GM21576 (cell line): Measurements from ENCODE around the gene CMTM4.
"Not testable (repeated sequence)": the region's sequence is repeated elsewhere in the genome, so short reads cannot be mapped to it uniquely, and the experiment has no call there.

Source experiments
- ATAC-seq: cut with Tn5 transposase; IDR thresholded peaks from one replicate; pipeline ENCODE4 v1.9.1; 2021; ENCODE audit warnings: mild to moderate bottlenecking, moderate library complexity; ENCODE audit not compliant: unreplicated experiment

The CMTM4 gene

DNA sequence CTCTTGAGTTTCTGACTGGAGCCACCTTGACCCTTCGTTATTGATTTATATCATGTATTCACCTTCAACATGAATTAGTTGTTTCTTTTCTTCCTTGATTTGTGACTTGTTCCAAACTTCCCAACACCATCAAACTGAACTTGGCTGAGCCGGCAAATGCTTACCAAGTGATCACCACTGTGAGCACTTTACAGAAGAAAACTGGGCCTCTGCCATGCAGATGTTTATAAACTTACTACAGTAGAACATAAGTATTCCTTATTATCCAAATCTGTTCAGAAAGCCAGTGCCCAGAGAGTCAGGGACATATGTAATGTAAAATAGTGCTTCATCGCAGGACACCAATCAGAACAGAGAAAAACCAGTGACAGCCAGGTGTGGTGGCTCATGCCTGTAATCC, 19.9 kb downstream of the CMTM4 start:
- no peak for ATAC-seq

DNA sequence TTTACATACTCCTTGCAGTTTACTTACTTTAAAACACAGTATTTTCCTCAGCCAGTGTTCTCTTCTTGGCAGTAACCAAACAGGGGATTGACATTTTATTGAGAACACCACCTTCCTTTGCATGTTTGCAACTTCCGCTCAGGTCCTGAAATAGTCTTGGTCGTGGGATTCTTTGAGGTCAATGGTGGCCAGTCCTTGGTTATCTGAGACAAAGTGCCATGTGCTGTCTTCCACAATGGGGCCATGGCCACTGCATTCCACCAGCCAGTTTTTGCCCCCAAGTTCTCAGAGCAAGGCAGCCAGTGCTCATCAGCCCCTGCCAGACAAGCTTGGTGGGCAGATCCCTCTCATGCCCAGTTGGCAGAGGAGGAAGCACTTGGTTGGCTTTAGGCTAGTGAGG, 22.9 kb downstream of the CMTM4 start:
- ATAC-seq: no peak

DNA sequence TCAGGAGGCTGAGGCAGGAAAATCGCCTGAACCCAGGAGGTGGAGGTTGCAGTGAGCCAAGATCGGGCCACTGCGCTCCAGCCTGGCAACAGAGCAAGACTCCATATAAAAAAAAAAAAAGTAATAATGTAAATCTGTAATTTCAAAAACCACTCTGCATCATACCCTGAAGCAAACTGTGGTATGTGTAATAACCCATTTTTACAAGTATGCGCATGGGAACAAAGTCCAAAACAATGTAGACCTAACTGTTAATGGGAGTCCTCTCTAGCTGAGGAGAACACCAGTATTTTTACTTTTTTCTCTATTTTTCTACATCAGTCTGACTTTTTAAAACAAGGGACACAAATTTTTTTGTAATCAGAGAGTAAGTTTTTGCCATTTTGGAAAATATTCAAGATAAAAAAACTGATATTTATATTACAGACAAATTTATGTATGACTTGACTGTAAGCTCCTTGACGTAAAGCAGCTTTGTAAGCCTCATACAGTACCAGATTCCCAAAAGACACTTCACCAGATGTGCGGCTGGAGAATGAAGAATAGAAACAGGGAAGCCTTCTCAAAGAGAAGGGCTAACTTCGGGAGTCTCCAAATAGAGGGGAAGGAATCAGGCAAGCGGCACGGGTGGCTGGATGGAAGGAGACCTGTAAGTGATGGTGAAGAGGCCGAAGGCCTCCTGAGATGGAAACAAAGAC, 25.7 kb downstream of the CMTM4 start:
- ATAC-seq: no peak

DNA sequence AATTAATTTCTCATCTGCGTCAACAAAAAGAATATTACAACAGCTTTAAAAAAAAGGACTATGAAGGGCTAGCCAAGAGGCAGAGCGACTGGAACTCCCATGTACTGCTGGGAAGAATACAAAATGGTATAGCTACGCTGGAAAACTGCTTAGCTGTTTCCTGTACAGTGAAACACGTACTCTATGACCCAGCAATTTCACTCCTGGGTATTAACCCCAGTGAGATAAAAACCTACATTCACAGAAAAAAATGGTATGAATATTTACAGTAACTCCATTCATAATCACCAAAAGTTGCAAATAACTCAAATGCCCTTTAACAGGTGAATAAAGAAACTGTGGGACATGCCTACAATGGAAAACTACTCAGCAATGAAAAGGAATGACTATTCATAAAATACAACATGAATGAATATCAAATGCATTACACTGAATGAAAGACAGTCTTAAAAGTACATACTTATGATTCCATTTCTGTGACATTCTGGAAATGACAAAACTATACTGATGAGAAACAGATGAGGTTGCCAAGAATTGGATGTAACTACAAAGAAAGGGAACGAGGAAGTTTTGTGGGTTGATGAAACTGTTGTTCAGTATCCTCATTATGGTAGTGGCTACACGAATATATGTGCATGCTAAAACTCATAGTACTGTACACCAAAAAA, 27.6 kb downstream of the CMTM4 start:
- ATAC-seq: no peak

DNA sequence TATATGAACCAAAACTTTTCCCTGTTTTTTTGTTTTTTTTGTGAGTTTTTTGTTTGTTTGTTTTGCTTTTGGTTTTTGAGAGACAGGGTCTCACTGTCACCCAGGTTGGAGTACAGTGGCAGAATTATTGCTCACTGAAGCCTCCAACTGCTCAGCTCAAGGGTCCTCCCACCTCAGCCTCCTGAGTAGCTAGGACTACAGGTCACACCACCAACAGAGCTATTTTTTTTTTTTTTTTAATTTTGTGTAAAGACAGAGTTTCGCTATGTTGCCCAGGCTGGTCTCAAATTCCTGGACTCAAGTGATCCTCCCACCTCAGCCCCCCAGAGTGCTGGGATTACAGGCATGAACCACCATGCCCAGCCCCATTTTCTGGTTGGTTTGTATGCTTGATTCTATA, 28.6 kb downstream of the CMTM4 start:
- ATAC-seq: no peak

DNA sequence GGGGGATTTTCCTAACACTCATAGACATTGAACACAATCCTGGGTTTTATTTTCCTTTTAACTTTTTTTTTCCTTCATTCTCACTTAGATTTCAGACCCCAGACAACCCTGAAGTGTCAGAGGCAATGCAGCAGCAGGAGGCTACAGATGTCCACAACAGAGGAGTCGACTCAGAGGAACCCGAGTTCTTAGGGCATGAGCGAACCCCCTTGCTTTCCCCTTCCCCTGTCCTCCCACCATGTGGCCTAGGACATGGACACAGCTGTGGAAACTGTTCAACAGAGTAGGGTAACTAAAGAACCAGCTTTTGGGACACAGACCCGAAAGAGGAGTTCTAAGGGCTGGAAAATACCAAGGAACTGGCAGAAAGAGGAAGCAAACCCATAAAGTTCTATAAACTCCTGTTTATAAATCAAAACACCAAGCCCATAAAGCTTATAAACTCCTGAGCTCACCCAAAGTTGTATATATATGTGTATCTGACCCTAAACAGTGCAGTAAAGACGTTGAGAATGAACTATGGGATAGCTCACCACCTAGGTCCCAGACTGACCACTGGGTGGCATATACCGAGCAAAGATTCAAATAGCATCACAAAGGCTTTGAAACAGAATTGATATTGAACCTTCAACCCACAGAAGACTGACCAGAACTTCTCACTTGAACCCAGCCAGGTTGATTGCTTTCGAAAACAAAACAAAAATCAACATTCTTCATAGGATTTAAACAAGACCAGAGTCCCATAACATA, 33.9 kb downstream of the CMTM4 start:
- ATAC-seq: no peak

DNA sequence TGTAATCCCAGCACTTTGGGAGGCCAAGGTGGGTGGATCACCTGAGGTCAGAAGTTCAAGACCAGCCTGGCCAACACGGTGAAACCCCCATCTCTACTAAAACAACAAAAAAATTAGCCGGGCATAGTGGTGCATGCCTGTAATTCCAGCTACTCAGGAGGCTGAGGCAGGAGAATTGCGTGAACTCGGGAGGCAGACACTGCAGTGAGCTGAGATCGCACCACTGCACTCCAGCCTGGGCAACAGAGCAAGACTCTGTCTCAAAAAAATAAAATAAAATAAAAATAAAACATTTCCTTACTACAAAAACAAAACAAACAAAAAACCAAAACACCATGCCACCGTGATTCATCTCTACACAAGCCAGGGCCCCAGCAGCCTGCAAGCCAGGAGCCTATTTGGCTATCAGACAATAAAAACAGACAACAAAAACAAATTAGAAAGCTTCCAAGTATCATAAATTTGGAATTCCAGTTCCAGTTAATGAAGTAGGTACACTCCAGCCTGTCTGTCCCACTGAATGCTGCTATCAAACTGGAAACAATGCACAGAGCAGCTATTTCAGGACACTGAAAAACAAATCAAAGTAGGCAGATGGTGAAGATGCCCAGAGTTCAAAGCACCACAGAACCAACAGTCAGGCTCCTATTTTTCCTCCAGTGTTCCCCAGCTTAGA, 34.7 kb downstream of the CMTM4 start:
- not testable (repeated sequence) for ATAC-seq

DNA sequence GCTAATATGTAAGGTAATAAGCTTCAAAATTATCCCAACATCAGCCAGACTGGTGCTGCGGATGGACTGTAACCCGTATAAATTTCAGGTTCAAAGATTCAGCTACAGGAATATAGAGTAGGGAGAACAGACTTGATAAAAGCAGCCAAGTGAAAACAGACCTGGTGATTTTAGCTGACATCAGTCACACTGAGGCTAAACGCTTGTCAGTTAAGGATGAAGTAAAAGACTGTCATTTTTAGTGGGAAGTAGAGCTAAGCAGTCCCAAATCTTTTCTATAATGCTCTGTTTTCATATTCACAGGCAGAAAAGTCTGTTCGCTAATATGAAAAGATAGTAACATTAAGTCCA, 35.4 kb downstream of the CMTM4 start:
- ATAC-seq: no peak

DNA sequence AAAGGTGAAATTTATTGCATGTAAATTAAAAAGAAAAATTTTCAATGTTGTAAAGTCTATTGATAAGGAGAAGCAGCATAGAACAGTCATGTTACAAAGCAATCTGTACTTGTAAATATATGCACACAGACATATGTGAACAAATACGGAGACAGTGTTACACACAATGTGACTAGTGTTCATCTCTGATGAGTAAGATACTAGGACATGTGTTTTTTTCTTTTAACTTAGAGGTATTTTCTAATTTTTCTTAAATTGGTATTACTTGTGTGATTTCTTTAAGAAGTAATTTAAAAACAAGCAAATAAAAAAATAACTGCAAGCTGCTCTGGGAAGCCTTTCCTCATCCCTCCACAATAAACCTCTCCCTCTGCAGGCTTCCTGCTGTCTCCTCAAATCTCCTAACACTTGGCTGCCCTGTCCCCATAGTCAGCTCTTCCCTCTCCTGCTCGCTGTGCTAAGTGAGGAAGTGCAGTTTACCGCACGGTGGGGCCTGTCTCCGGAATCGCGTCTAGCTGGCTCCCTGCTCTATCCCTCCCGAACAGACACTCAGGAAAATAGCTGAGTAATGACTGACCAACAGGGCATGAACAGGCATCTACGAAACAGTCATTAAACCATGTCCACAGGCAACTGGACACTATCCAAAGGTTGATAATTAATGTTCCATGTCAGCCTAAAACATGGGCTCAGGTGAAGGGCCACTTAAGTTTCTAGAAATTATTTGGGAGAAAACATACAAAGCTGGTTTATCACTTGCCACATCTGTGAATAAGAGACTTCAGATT, 35.9 kb downstream of the CMTM4 start:
- no peak for ATAC-seq

DNA sequence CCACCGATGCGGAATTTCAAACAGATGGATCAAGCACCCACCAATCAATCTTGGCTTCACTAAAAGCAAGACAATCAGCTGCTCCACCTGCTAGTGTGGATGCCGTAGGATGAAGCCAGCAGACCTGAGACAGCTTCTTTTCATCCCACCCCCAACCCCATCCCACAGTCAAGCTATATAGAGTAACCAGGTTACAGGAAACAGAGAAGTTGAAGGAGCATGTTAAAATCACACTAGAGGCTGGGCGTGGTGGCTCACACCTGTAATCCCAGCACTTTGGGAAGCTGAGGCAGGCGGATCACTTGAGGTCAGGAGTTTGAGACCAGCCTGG, 37.7 kb downstream of the CMTM4 start:
- ATAC-seq: no peak

DNA sequence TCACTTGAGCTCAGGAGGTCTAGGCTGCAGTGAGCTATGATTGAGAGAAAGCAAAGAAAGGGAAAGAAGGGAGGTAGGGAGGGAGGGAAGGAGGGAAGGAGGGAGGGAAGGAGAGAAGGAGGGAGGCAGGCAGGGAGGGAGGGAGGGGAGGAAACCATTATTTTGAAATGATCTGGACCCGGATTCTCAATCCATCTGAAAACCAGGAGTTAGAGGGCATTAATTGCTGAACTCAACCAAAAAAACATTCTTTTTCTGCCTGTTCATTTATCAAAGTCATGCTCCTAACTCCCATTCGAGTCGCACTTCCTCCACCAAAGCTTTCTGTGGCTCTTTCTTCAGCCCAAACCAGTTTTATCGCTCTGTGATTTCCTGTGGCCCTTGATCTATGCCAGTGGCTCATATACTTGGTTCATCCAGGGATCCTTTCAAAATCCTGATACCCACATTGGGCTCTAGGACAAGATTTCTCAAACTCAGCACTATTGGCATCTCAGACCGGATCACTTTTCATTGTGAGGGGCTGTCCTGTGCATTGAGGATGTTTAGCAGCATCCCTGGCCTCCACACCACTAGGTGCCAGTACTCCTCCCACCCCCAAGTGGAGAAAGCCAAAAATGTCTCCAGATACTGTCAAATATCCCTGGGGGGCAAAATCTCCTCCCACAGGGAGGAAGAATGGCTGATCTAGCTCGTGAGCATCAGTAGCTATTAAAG, 38.2 kb downstream of the CMTM4 start:
- no peak for ATAC-seq

DNA sequence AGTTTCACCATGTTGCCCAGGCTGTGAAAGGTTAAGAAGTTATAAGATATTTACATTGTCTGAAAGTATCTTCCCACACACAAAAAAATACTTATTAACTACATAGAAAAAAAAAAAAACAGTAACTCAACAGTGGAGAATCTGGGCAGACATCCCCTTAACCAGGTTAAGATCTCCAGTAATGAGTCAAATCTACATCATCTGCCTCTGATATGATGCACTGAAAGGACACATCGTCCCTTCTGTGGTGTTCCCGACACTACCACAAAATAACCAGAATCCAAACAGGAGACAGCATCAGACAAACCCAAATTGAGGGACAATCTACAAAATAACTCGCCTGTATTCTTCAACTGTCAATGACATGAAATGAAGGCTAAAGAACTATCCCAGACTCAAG, 40.0 kb downstream of the CMTM4 start:
- no peak for ATAC-seq

DNA sequence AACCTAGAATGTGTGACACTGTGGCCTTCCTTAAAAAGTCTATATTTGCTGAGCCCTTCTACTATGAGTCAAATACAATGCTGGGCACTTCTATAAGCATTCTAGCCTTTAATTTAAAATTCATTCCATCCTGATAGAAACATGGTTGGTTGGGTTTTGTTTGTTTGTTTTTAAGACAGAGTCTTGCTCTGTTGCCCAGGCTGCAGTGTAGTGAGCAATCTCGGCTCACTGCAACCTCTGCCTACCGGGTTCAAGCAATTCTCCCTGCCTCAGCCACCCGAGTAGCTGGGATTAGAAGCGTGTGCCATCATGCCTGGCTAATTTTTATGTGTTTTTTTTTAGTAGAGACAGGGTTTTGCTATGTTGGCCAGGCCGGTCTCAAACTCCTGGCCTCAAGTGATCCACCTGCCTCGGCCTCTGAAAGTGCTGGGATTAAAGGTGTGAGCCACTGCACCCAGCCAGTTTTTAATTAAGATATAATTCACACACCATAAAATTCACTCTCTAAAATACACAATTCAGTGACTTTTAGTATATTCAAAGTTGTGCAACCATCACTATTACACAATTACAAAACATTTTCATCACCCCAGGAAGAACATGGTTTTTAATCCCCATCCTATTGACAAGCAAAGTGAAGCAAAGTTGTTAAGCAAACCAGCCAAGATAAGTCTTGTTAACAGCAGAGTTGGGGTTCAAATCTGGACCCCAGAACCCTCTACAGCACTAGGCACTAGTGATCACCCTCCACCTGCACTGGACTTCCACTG, 42.8 kb downstream of the CMTM4 start:
- ATAC-seq: no peak

DNA sequence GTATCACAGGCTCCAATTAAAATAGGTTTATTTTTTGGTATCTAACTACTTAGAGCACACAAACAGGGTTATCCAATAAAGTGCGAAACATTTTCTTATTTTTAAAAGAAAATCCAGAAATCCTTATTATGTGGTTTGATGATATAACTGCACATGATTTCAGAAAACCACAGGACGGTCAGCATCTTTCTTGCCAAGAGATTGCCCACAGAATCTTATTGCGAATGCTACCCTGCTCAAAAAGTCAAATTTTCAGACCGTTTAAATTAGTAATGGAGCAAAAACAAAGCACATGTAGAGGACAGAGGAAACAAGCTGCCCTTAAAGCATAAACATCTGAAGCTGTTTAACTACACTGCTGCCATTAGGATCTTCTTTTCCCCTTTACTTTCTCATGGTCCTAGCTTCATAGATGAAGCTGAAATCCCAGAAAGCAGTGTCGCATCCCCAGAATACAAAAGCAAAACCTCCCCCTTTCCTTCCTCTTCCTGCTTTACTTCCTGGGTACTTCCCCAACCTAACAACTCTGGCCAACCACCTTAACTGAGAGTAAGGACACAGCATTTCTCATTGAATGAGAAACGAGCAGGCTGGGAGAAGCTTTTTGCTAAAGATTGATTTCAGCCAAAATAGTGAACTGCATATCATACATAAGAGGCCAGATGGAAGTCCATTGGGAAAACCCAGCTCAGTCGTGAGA, 43.7 kb downstream of the CMTM4 start:
- ATAC-seq: no peak

DNA sequence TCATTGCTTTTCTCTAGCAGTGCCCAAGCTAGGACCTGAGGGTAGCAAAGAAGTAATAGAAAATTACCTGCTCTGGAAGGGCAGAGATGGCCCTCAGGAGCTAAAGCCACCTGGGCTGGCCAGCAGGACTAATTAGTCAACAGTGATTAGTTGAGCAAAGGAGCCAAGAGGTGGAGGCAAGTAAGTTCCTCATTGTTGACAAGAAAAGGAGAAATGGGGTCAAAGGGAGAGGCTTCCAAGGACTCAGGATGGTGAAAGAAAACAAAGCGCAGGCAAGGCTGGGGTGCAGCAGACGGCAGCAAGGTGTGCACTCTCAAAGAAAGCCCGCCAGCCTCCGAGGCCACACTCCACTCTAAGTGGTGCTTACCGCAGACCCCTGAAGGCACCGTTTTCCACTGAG, 44.6 kb downstream of the CMTM4 start:
- ATAC-seq: no peak

DNA sequence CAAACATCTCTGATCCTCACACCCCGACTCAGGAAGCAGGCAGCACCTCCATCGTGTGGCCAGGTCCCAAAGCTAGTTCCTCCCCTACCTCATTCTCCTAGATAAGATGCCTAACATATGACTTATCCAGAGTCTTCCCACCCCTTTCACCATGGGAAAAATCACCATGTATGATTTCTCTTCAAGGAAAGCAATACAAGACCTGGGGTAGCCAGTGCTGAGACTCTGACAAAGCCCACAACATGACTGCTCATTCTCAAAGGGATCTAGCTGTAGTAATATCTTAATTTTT, 45.1 kb downstream of the CMTM4 start:
- ATAC-seq: no peak

DNA sequence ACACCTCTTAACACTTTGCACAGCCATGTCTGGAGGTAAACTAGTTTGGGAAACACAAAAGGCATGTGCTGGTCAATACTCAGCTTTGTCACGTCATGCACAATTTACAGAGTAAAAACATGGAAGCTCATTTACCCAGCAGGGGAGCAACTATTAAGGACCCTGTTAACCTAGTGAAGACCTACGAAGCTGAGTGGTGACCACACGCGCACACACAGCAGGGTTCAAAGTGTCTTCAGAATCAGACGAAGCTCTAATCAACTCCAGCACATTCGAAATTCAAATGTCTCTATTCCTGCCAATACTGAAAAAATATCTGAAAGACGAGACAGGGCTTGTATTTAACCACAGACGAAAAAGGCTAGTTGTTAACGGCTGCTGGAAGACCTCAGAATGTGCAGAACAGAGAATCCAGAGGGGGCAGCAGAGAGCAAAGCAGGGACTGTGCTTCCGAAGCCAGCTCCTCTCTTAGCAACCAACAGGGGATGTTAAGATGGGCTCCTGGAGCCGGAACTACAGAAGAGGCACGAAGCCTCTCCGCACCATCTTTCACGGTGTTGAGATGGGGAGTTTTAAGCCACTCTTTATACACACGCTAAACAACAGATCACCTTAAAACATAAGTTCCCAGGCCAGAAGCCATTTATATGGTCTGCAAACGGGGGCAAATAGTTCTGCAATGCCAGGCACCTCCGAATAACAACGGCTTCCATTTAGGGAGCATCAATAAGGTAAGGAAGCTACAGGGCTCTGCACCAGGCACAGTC, 45.7 kb downstream of the CMTM4 start:
- peak; percentile 86 for ATAC-seq

DNA sequence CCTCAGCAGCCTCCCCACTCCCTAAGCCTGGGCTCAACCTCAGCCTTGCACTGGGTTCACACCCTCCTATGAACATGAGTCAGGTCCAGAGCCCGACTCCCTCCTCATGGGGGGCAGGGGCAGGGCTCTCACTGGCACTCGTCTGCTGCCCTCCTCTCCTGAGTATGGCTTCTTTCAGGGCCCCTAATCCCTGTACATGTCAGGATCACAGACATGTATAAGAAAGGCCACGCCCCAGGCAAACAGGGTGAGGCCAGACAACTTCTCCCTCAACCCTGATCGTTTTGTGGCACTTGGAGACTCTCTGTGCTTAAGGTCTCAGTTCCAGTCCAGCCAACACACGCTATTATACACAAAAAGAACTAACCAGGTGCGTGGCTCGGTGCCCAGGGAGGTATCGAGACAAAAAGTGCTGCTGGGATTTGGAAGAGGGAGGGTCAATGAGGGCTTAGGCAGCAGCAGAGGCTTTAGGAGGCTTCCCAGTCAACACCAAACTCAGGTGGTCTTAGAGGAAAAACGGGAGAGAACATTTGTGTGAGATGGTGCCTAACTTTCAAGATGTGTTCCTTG, 46.8 kb downstream of the CMTM4 start:
- no peak for ATAC-seq
